Astrocyte (in vitro differentiated cells and primary cell): Measurements from ENCODE around the gene TNNT3. TPM values are rescaled to one million over a fixed set of nuclear protein-coding genes. Genes with fewer than 3 reads are reported as not detected.
"Not testable (repeated sequence)": the region's sequence is repeated elsewhere in the genome, so short reads cannot be mapped to it uniquely, and the experiment has no call there.

Source experiments
- DNase-seq: peaks from one replicate; pipeline ENCODE4 v3.0.0-alpha.2; 2010; ENCODE audit warnings: low read depth
- FAIRE-seq: peaks from 2 replicates; lab custom pipeline; 2011; peaks lifted over from hg19 to GRCh38; lab: Jason Lieb, UNC
- H2AFZ ChIP-seq: 2 replicates; pipeline ENCODE4 v1.6.0; 2012; ENCODE audit warnings: low read depth, low read length, inconsistent platforms
- H3K27ac ChIP-seq: 2 replicates; pipeline ENCODE4 v1.5.1; 2011; ENCODE audit warnings: low read depth, low read length, inconsistent platforms
- H3K27me3 ChIP-seq: 2 replicates; pipeline ENCODE4 v1.6.0; 2011; ENCODE audit warnings: low read length, inconsistent platforms; ENCODE audit not compliant: insufficient read depth
- H3K36me3 ChIP-seq: 2 replicates; pipeline ENCODE4 v1.5.1; 2011; ENCODE audit warnings: low read length, inconsistent platforms; ENCODE audit not compliant: insufficient read depth
- H3K4me1 ChIP-seq: 2 replicates; pipeline ENCODE4 v1.5.1; 2011; ENCODE audit warnings: low read length, inconsistent platforms; ENCODE audit not compliant: insufficient read depth
- H3K4me2 ChIP-seq: 2 replicates; pipeline ENCODE4 v1.6.0; 2012; ENCODE audit warnings: low read length, inconsistent platforms
- H3K4me3 ChIP-seq: 2 replicates; pipeline ENCODE4 v1.5.1; 2011; ENCODE audit warnings: low read depth, mild to moderate bottlenecking, low read length, inconsistent platforms; ENCODE audit not compliant: insufficient read depth
- H3K79me2 ChIP-seq: 2 replicates; pipeline ENCODE4 v1.6.0; 2012; ENCODE audit warnings: mild to moderate bottlenecking, low read length, inconsistent platforms; ENCODE audit not compliant: insufficient read depth
- H3K9ac ChIP-seq: 2 replicates; pipeline ENCODE4 v1.6.0; 2012; ENCODE audit warnings: mild to moderate bottlenecking, low read length, inconsistent platforms
- H3K9me3 ChIP-seq: 2 replicates; pipeline ENCODE4 v1.5.1; 2012; ENCODE audit warnings: low read depth, mild to moderate bottlenecking, low read length, inconsistent platforms; ENCODE audit not compliant: insufficient read depth
- H4K20me1 ChIP-seq: 2 replicates; pipeline ENCODE4 v1.6.0; 2012; ENCODE audit warnings: low read length, inconsistent platforms; ENCODE audit not compliant: insufficient read depth
- H3K27ac Mint-ChIP-seq: one replicate; pipeline ENCODE4 v1.8.0; 2021; ENCODE audit warnings: mild to moderate bottlenecking, mixed read lengths; ENCODE audit not compliant: unreplicated experiment
- H3K27me3 Mint-ChIP-seq: one replicate; pipeline ENCODE4 v1.8.0; 2021; ENCODE audit warnings: low read depth, mixed read lengths; ENCODE audit not compliant: unreplicated experiment
- H3K36me3 Mint-ChIP-seq: one replicate; pipeline ENCODE4 v1.8.0; 2021; ENCODE audit warnings: low read depth, mixed read lengths; ENCODE audit not compliant: unreplicated experiment
- H3K4me1 Mint-ChIP-seq: one replicate; pipeline ENCODE4 v1.8.0; 2021; ENCODE audit warnings: low read depth, mixed read lengths; ENCODE audit not compliant: unreplicated experiment
- H3K4me3 Mint-ChIP-seq: one replicate; pipeline ENCODE4 v1.8.0; 2021; ENCODE audit warnings: mild to moderate bottlenecking, moderate library complexity, mixed read lengths; ENCODE audit not compliant: unreplicated experiment
- H3K9me3 Mint-ChIP-seq: one replicate; pipeline ENCODE4 v1.8.0; 2021; ENCODE audit warnings: mild to moderate bottlenecking, mixed read lengths; ENCODE audit not compliant: unreplicated experiment
- EZH2 ChIP-seq: IDR thresholded peaks from 2 replicates; pipeline ENCODE4 v1.6.1; 2012; ENCODE audit warnings: mild to moderate bottlenecking, low read length, inconsistent platforms; ENCODE audit not compliant: insufficient read depth
- total RNA-seq: library from RNA; stranded (reverse); gene quantifications from 2 replicates; pipeline ENCODE4 v1.2.1, GENCODE V29; 2021
- TF ChIP-seq, protein P1 (sequence below): IDR thresholded peaks from 2 replicates; pipeline ENCODE4 v1.5.1; 2011; ENCODE audit warnings: low read depth, mild to moderate bottlenecking, inconsistent platforms, low read length, moderate library complexity; ENCODE audit not compliant: insufficient read depth

The TNNT3 gene
- total RNA-seq, 1 donor from 2014 or later = not detected

DNA sequence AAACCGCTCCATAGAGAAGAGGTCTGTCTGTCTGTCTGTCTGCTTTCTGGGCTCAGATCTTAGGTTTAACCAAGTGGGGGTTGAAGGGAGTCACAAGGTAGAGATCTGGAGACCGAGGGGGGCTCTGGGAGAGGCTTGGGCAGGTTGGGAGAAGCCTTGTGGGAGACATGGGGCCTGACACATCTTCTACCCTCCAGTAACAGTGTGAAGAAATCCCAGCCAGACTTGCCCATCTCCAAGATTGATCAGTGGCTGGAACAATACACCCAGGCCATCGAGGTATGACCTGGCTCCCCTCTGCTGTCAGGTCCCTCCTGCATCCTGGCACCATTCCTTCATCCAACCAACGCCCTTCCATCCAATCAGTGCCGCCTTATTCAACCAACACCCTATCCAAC is 35.2 kb upstream of the TNNT3 start:
- Mint-ChIP-seq H3K4me1 (no peaks in the 10 kb centered on the region), H3K27me3 (peaks cover 12% of the 10 kb centered on the region)
- no peak for FAIRE-seq

DNA sequence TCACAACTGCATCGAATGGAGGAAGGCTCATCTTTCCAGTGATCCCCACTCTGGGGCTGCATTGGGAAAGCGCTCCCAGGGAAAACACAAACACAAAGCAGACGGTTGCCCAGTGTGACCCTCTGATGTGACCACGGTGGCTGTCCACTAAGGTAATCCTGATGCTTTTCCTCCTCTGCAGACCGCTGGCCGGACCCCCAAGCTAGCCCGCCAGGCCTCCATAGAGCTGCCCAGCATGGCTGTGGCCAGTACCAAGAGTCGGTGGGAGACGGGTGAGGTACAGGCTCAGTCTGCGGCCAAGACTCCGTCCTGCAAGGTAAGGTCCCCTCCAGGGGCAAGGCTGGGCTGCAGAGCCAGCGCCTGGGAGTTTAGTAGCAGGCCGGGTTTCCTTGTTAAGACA is 33.0 kb upstream of the TNNT3 start:
- not testable (repeated sequence) for H3K27ac ChIP-seq, H2AFZ ChIP-seq, DNase-seq, H3K9ac ChIP-seq, H3K36me3 ChIP-seq, H3K4me2 ChIP-seq, H3K79me2 ChIP-seq, H3K4me1 ChIP-seq, H3K36me3 Mint-ChIP-seq, H3K9me3 ChIP-seq, H3K4me1 Mint-ChIP-seq, H3K4me3 ChIP-seq, H4K20me1 ChIP-seq, H3K9me3 Mint-ChIP-seq, H3K27ac Mint-ChIP-seq, H3K27me3 ChIP-seq, FAIRE-seq, H3K4me3 Mint-ChIP-seq
- peaks cover 14% of the 10 kb centered on the region for H3K27me3 Mint-ChIP-seq

More for the DNA sequence above, 35.2 kb upstream of the TNNT3 start:
- H3K27ac ChIP-seq = no peak overlapping the region
- H3K9ac ChIP-seq = no peak overlapping the region
- H2AFZ ChIP-seq = no peak overlapping the region
- DNase-seq = no peak
- no peak overlapping the region for H3K4me3 ChIP-seq
- H3K27ac Mint-ChIP-seq = no peak overlapping the region
- H3K4me1 ChIP-seq = no peaks in the 10 kb centered on the region
- TF ChIP-seq, protein P1, sequence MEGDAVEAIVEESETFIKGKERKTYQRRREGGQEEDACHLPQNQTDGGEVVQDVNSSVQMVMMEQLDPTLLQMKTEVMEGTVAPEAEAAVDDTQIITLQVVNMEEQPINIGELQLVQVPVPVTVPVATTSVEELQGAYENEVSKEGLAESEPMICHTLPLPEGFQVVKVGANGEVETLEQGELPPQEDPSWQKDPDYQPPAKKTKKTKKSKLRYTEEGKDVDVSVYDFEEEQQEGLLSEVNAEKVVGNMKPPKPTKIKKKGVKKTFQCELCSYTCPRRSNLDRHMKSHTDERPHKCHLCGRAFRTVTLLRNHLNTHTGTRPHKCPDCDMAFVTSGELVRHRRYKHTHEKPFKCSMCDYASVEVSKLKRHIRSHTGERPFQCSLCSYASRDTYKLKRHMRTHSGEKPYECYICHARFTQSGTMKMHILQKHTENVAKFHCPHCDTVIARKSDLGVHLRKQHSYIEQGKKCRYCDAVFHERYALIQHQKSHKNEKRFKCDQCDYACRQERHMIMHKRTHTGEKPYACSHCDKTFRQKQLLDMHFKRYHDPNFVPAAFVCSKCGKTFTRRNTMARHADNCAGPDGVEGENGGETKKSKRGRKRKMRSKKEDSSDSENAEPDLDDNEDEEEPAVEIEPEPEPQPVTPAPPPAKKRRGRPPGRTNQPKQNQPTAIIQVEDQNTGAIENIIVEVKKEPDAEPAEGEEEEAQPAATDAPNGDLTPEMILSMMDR = no peak
- TF ChIP-seq EZH2 = no peak
- H3K4me3 Mint-ChIP-seq = no peak overlapping the region
- H3K9me3 Mint-ChIP-seq = no peaks in the 10 kb centered on the region
- H3K79me2 ChIP-seq = no peaks in the 10 kb centered on the region
- H3K36me3 Mint-ChIP-seq = no peaks in the 10 kb centered on the region
- H3K4me2 ChIP-seq = no peak overlapping the region
- no peaks in the 10 kb centered on the region for H4K20me1 ChIP-seq
- H3K36me3 ChIP-seq = no peaks in the 10 kb centered on the region
- H3K9me3 ChIP-seq = no peaks in the 10 kb centered on the region
- peaks cover 2% of the 10 kb centered on the region for H3K27me3 ChIP-seq

DNA sequence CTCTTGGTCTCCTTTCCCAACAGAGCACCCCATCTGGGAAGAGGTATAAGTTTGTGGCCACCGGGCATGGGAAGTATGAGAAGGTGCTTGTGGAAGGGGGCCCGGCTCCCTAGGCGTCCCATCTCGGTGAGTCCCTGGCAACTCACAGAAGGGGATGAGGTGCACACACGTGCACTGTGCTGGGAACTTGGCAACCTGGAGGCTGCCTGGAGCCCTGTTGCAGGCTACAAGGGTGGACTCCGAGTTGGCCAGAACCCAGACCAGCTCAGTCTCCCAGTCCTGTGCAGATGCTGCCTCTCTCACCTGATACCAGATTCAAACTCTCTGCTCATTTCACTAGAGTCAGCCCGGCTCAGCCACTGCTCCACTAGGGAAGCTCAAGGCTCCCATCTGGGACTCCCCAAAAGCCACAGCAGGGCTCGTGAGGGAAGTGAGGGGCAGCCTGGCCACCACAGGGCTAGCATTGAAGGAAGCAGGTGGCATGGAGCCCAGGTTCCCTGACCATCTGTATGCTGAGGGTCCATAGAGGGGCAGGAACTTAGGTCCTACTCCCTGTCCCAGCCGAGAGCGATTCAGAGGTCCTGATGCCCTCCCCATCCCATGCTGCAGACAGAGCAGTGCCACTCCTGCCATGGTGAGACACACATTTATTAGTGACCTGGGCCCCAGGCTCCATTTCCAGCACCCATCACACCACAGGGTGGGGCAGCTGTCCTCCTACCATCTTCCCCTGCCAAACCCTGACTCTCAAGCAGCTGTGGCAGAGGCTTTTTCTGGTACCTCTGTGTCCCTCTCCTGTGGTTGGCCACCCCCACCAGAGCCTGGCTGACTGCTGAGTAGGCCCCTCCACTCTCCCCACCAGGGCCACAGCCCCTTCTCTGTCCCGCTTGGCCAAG is 31.8 kb upstream of the TNNT3 start:
- Histone ChIP-seq H3K4me3 (no peak overlapping the region), H3K79me2 (no peaks in the 10 kb centered on the region), H2AFZ (no peak overlapping the region), H3K36me3 (no peaks in the 10 kb centered on the region), H3K27me3 (peaks cover 2% of the 10 kb centered on the region), H3K9me3 (no peaks in the 10 kb centered on the region), H3K4me1 (no peaks in the 10 kb centered on the region), H3K9ac (no peak overlapping the region), H4K20me1 (no peaks in the 10 kb centered on the region), H3K27ac (no peak overlapping the region), H3K4me2 (no peak overlapping the region)
- Mint-ChIP-seq H3K4me3 (no peak overlapping the region), H3K27me3 (peaks cover 18% of the 10 kb centered on the region), H3K36me3 (no peaks in the 10 kb centered on the region), H3K4me1 (no peaks in the 10 kb centered on the region), H3K9me3 (no peaks in the 10 kb centered on the region), H3K27ac (no peak overlapping the region)
- no peak for FAIRE-seq
- DNase-seq = no peak
- TF ChIP-seq, protein P1 = no peak
- no peak for TF ChIP-seq EZH2
